AG04450 (cell line): ENCODE measurements around the gene KLHL36. TPM values are rescaled to one million over a fixed set of nuclear protein-coding genes. Genes with fewer than 3 reads are reported as not detected.
"Not testable (repeated sequence)": the region's sequence is repeated elsewhere in the genome, so short reads cannot be mapped to it uniquely, and the experiment has no call there.

Experiments used
- CTCF ChIA-PET: fragments of 300-600, 350-600 bp; formaldehyde crosslinking; extraction: SDS; loops from one replicate; lab custom pipeline; 2022; ENCODE audit warnings: antibody characterized with exemption, inconsistent platforms; lab: Charles Lee
- POLR2A ChIA-PET: fragments of 350-600 bp; formaldehyde crosslinking; extraction: SDS; loops from one replicate; lab custom pipeline; 2021; ENCODE audit warnings: antibody characterized with exemption, inconsistent platforms; lab: Yijun Ruan, JAX
- DNase-seq: peaks from one replicate; pipeline ENCODE4 v3.0.0-alpha.2; 2011; ENCODE audit warnings: low read depth, low spot score
- H3K27ac ChIP-seq: one replicate; pipeline ENCODE4 v1.5.1; 2012; ENCODE audit warnings: low read depth, low read length, control low read depth
- H3K27me3 ChIP-seq: one replicate; pipeline ENCODE4 v1.6.0; 2012; ENCODE audit warnings: low read length; ENCODE audit not compliant: control insufficient read depth, insufficient read depth
- H3K4me3 ChIP-seq: 2 replicates; pipeline ENCODE4 v1.5.1; 2011; ENCODE audit warnings: mild to moderate bottlenecking, low read depth, low read length, control low read depth
- H3K9me3 ChIP-seq: 2 replicates; pipeline ENCODE4 v1.5.1; 2012; ENCODE audit warnings: low read length; ENCODE audit not compliant: control insufficient read depth, insufficient read depth
- CTCF ChIP-seq: IDR thresholded peaks from 2 replicates; pipeline ENCODE4 v1.5.1; 2011; ENCODE audit warnings: low read depth, low read length, control low read depth, inconsistent platforms
- polyA plus RNA-seq: library from polyadenylated mRNA; depleted of rRNA; stranded (reverse); fragments of >200 nt; gene quantifications from 2 replicates; pipeline ENCODE4 v1.2.3, GENCODE V29; 2011

KLHL36 gene
- polyA plus RNA-seq, 1 experiment, result 32.6 TPM

GRCh38 chr16:84631886-84632285 lies 16.4 kb upstream of the KLHL36 start:
- Histone ChIP-seq H3K27me3 (no peaks in the 10 kb centered on the region), H3K27ac (no peak overlapping the region), H3K9me3 (no peaks in the 10 kb centered on the region), H3K4me3 (no peak overlapping the region)
- POLR2A ChIA-PET, result interaction anchor here (0.9 kb wide), 1 partner anchor 326 kb away, joined by 3 read pairs; no protein-coding TSS in a partner anchor
- CTCF ChIA-PET, result no interaction called here
- no peak for DNase-seq
- TF ChIP-seq CTCF, result no peak

- H3K27me3 ChIP-seq, DNase-seq, H3K4me3 ChIP-seq, POLR2A ChIA-PET, H3K27ac ChIP-seq, H3K9me3 ChIP-seq: not testable (repeated sequence)
- CTCF ChIA-PET, result interaction anchor here (3.4 kb wide), 1 partner anchor 10 kb away, joined by 12 read pairs; no protein-coding TSS in a partner anchor
Measured at GRCh38 chr16:84632862-84633261, 15.4 kb upstream of the KLHL36 start.

GRCh38 chr16:84633622-84634021 lies 14.7 kb upstream of the KLHL36 start:
- H3K9me3 ChIP-seq, result no peaks in the 10 kb centered on the region
- H3K27me3 ChIP-seq, result no peaks in the 10 kb centered on the region
- ChIA-PET CTCF (interaction anchor here (3.4 kb wide), 1 partner anchor 11 kb away, joined by 12 read pairs; no protein-coding TSS in a partner anchor), POLR2A (no interaction called here)
- no peak overlapping the region for H3K4me3 ChIP-seq
- no peak for DNase-seq
- H3K27ac ChIP-seq, result no peak overlapping the region
- no peak for TF ChIP-seq CTCF

GRCh38 chr16:84635702-84636101 lies 12.6 kb upstream of the KLHL36 start:
- POLR2A ChIA-PET, result no interaction called here
- no peak overlapping the region for H3K27ac ChIP-seq
- no peak for TF ChIP-seq CTCF
- H3K27me3 ChIP-seq, result no peaks in the 10 kb centered on the region
- no peak overlapping the region for H3K4me3 ChIP-seq
- no peaks in the 10 kb centered on the region for H3K9me3 ChIP-seq
- DNase-seq, result no peak
- CTCF ChIA-PET, result interaction anchor here (0.5 to 3.4 kb wide), 2 partner anchors 8 to 13 kb away, joined by 3 to 12 read pairs; no protein-coding TSS in a partner anchor

- no peak overlapping the region for H3K27ac ChIP-seq
- no peak overlapping the region for H3K4me3 ChIP-seq
- no peak for DNase-seq
- no peak for TF ChIP-seq CTCF
- ChIA-PET POLR2A (interaction anchor here (1.0 kb wide), 1 partner anchor 11 kb away, joined by 3 read pairs; the partner anchor contains the start of gene KLHL36), CTCF (no interaction called here)
- H3K27me3 ChIP-seq, result no peaks in the 10 kb centered on the region
- no peaks in the 10 kb centered on the region for H3K9me3 ChIP-seq
Measured at GRCh38 chr16:84637709-84638108, 10.6 kb upstream of the KLHL36 start.
